ENCODE results near the gene IDH1.
"Not testable (repeated sequence)": the region's sequence is repeated elsewhere in the genome, so short reads cannot be mapped to it uniquely, and the experiment has no call there.

IDH1 gene

GRCh38 chr2:208254871-208255556, at the start of gene IDH1:
IDH1 (minus strand) TSS chr2:208255071; CDS start chr2:208251551, 3,520 bp downstream.
- DNase-seq (ENCODE audit: low read depth in 2 of 2), result peak; percentile 88 to 98

GRCh38 chr2:208304157-208304556, 49.3 kb upstream of the IDH1 start:
- DNase-seq (ENCODE audit: low read depth in 2 of 2), result no peak

- DNase-seq (ENCODE audit: low read depth in 2 of 2), result no peak
Observed at GRCh38 chr2:208300847-208301618, 46.2 kb upstream of the IDH1 start.

- no peak for DNase-seq (ENCODE audit: low read depth in 2 of 2)
Observed at GRCh38 chr2:208297961-208298360, 43.1 kb upstream of the IDH1 start.

- no peak for DNase-seq (ENCODE audit: low read depth in 2 of 2)
Observed at GRCh38 chr2:208296610-208297009, 41.7 kb upstream of the IDH1 start.

GRCh38 chr2:208295834-208296233, 41.0 kb upstream of the IDH1 start:
- DNase-seq (ENCODE audit: low read depth in 2 of 2), result no peak

GRCh38 chr2:208294482-208295024, 39.7 kb upstream of the IDH1 start:
- no peak for DNase-seq (ENCODE audit: low read depth in 2 of 2)

GRCh38 chr2:208285853-208286252, 31.0 kb upstream of the IDH1 start:
- DNase-seq (ENCODE audit: low read depth in 2 of 2), result no peak

GRCh38 chr2:208280933-208281332, 26.1 kb upstream of the IDH1 start:
- DNase-seq (ENCODE audit: low read depth in 2 of 2), result no peak

- no peak for DNase-seq (ENCODE audit: low read depth in 2 of 2)
Observed at GRCh38 chr2:208280234-208280633, 25.4 kb upstream of the IDH1 start.

GRCh38 chr2:208279236-208279635, 24.4 kb upstream of the IDH1 start:
- DNase-seq (ENCODE audit: low read depth in 2 of 2), result no peak

GRCh38 chr2:208278549-208278948, 23.7 kb upstream of the IDH1 start:
- DNase-seq (ENCODE audit: low read depth in 2 of 2), result no peak

- no peak for DNase-seq (ENCODE audit: low read depth in 2 of 2)
Observed at GRCh38 chr2:208274748-208275147, 19.9 kb upstream of the IDH1 start.

- DNase-seq (ENCODE audit: low read depth in 2 of 2), result no peak
Observed at GRCh38 chr2:208269091-208269490, 14.2 kb upstream of the IDH1 start.

- DNase-seq (ENCODE audit: low read depth in 2 of 2), result no peak
Observed at GRCh38 chr2:208268156-208268952, 13.5 kb upstream of the IDH1 start.

GRCh38 chr2:208267526-208267925, 12.7 kb upstream of the IDH1 start:
- DNase-seq (ENCODE audit: low read depth in 2 of 2), result not testable (repeated sequence)

- no peak for DNase-seq (ENCODE audit: low read depth in 2 of 2)
Observed at GRCh38 chr2:208266936-208267335, 12.1 kb upstream of the IDH1 start.

GRCh38 chr2:208266553-208266893, 11.7 kb upstream of the IDH1 start:
- DNase-seq (ENCODE audit: low read depth in 2 of 2), result no peak

GRCh38 chr2:208265801-208266552, 11.1 kb upstream of the IDH1 start, which contains the start of gene PIKFYVE:
PIKFYVE (plus strand) TSS chr2:208266255; CDS start chr2:208271520, 5,265 bp downstream.
- DNase-seq (ENCODE audit: low read depth in 2 of 2), result peak; percentile 80 to 84

- DNase-seq (ENCODE audit: low read depth in 2 of 2), result peak in 1 of 2 experiments; percentile 28
Observed at GRCh38 chr2:208265371-208265800, 10.5 kb upstream of the IDH1 start.

Measured in stimulated activated CD4-positive, alpha-beta T cell treated with anti-CD3 and anti-CD28 coated beads, Interleukin-12 subunit alpha, Interleukin-12 subunit beta, amount 100 ng/mL, for 24 hours (primary cell).